Amygdala (tissue), 56 donors: ENCODE measurements around the gene MIA.
"Not testable (repeated sequence)": the region's sequence is repeated elsewhere in the genome, so short reads cannot be mapped to it uniquely, and the experiment has no call there.

Experiments used
- DNase-seq, 56 donors: peaks; one replicate each; lab custom pipeline; 2025; lab: John Stamatoyannopoulos, UW

Gene MIA

GRCh38 chr19:40777937-40778705 lies 2.8 kb downstream of the MIA start, which contains the start of gene RAB4B:
Gene RAB4B, plus strand, starts transcription at chr19:40778247. Its CDS starts 129 bp downstream, at chr19:40778376.
- peak; percentile 92 to 100 (median 99) for DNase-seq

- DNase-seq: no peak
Observed at GRCh38 chr19:40778706-40779284, 3.5 kb downstream of the MIA start.

DNA sequence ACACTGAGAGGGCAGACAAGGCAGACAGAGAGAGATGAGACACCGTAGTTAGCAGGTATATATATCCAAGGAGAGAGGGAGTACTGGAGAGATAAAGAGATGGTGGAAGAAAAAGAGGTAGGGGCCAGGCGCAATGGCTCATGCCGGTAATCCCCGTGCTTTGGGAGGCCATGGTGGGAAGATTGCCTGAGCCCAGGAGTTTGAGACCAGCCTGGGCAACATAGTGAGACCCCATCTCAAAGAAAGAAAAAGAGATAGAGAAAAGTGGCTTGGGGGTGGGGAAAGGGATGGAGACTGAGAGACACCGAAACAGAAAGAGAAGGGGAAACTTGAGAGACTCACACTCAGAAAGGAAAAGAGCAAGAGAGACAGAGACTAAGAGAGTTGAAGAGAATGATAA lies 5.3 kb downstream of the MIA start:
- DNase-seq: no peak

DNA sequence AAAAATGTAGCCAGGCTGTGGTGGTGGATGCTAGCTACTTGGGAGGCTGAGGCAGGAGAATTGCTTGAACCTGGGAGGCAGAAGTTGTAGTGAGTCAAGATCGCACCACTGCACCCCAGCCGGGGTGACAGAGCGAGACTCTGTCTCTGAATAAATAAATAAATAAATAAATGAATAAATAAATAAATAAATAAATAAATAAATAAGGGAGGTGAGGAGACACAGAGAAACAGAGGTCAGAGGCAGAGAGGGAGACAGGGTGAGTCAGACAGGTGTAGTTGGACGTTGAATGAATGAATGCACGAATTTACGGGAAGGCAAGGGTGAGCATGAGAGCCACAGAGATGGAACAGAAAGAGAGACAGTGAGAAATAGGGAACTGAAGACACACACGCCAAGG lies 5.8 kb downstream of the MIA start:
- no peak for DNase-seq

GRCh38 chr19:40783711-40784110 lies 8.4 kb downstream of the MIA start:
- no peak for DNase-seq

DNA sequence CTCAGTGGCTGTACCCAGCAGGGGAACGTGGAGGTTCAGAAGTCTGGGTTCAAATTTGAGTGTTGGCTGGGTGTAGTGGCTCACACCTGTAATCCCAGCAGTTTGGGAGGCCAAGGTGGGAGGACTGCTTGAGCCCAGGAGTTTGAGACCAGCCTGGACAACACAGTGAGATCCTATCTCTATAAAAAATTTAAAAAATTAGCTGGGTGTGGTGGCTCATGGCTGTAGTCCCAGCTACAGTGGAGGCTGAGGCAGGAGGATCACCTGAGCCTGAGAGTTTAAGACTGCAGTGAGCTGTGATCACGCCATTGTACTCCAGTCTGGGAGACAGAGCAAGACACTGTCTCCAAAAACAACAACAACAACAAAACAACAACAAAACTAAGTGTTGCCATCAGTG lies 8.8 kb downstream of the MIA start:
- not testable (repeated sequence) for DNase-seq

- no peak for DNase-seq
Observed at GRCh38 chr19:40785526-40785925, 10.2 kb downstream of the MIA start.

DNA sequence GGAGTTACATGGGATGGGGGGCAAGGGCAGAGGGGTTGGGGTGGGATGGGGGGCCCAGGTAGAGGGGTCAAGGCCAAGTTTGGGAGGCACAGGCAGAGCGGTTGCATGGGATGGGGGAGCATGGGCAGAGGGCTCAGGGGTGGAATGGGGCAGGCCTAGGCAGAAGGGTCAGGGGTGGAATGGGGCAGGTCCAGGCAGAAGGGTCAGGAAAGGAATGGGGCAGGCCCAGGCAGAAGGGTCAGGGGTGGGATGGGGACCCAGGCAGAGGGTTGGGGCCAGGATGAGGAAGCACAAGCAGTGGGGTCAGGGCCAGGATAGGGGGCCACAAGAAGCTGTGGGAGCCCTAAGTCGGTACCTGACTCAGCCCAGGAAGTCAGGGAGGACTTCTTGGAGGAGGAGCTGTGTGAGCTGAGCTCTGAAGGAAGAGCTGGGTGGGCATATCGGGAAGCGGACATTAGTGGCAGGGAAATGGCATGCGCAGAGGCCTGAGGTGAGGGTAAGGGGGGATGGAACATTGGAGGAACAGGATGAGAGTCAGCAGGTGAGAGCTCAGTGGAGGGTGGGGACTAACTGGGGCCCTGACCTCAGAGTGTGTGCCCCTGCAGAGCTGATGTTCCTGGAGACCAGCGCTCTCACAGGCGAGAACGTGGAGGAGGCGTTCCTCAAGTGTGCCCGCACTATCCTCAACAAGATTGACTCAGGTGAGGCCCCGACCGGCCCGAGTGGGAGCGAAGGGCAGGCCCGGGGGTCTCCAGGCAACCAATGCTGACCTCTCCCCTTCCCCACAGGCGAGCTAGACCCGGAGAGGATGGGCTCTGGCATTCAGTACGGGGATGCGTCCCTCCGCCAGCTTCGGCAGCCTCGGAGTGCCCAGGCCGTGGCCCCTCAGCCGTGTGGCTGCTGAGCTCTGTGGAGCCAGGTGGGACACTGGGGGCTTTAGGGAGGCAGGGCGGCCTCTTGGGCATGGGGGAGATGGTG lies 11.0 kb downstream of the MIA start:
- DNase-seq: no peak

DNA sequence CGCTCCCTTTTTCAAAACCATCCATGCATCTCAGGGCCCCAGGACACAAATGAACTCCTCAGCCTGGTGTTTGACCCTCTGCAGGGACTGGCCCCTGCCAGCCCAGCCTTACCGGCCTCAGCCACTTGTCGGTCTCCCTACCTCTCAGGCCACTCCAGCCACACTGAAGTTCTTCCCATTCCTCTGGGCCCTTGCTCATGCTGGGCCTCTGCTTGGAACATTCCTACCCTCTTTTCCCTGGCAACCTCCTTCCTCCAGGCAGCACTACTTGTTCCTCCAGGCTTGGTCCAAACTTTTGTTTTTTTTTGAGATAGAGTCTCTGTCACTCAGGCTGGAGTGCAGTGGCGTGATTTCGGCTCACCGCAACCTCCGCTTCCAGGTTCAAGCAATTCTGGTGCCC lies 16.0 kb downstream of the MIA start:
- DNase-seq: no peak

DNA sequence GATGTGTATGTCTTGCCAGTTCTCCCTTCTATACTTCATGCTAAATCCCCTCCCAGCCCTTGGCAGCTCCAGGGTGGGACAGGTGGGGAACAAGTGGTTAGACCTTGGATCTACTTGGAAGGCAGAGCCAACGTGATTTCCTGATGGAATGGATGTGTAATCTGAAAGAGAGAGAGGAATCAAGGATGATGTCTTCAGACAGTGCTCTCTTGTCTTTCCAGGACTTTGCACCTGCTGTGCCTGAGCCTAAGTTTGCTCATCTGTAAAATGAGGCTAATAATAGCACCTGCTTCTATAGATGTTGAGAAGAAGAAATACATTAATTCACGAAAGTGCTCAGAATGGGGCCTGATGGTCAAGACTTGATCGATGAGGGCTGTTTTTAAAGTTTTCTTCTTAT lies 16.7 kb downstream of the MIA start:
- no peak for DNase-seq

- no peak for DNase-seq
Observed at GRCh38 chr19:40797166-40797962, 22.0 kb downstream of the MIA start.

DNA sequence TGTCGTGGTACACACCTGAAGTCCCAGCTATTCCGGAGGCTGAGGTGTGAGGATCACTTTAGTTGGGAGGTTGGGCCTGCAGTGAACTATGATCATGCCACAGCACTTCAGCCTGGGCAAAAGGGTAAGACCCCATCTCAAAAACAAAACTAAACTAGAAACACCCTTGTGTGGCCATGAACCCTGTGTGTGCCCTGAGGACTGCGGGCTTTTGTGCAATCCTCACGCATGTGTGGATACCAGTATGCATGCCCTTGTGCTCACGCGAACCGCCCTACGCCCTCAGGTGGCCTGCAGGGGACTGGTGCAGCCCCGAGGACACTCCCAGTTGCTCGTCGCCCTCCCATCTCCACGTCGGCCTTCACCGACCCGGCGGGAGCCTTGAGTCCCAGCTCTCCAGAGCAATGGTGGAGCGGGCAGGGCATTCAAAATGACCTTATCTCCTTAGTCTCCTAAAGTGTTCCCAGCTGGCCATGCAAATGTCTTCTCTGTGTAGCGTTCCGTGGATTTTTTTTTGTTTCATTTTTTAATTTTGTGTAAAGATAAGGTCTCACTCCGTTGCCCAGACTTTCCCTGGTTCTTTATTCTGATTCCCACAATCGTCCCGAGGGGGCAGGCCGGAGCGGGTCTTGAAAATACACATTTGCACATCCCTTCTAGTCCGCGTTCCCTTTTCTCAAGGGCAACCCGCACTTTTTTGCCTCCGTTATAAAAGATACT lies 22.8 kb downstream of the MIA start:
- peak in 8 of 56 donors; percentile 26 to 66 (median 50) for DNase-seq

- DNase-seq: peak; percentile 60 to 100 (median 100)
Observed at GRCh38 chr19:40798683-40799557, 23.6 kb downstream of the MIA start, which contains the start of gene EGLN2. Gene EGLN2, plus strand, starts transcription at chr19:40799191. Its CDS starts 1,382 bp downstream, at chr19:40800573.

DNA sequence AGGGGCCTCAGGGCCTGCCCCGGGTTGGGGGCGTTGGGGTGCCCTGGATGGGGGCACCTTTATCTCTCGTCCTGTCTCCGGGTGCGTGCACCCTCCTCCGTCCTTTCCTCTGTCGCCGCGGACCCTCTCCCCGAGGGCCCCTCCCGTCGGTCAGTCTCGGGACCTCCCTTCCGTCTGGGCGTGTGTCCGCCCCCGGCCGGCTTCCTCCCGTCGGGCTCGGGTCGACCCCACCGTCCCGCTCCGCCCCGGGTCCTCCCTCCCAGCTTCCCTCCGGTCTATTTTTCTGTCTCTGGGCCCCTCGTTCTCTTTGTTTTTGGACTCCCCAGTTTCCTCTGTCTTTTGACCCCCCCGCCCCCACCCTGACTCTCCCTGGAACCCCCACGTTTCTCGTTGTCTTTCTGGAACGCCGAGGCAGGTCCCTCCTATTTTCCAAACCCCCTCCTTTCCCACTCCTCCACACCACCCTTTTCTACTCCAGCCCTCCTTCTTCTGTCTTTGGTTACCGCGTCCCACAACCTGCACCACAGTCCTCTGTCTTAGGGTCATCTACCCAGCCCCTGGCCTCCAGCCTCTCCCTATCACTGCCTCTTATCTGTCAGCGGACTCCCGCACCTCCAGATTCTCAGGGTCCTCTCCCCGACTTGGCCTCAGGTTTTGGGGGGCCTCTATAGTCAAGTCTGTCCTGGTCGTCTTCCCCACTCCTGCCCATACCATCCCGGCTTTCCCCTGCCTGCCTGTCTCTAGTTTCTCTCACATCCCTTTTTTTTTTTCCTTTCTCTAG lies 24.4 kb downstream of the MIA start:
- peak in 6 of 56 donors; percentile 13 to 67 (median 39) for DNase-seq

- peak in 1 of 56 donors; percentile 31 for DNase-seq
Observed at GRCh38 chr19:40800339-40800996, 25.1 kb downstream of the MIA start.

- DNase-seq: peak in 2 of 56 donors; percentile 18 to 45
Observed at GRCh38 chr19:40800997-40801377, 25.7 kb downstream of the MIA start.
